CD4-positive, alpha-beta T cell treated with Interleukin-10 for 1 hour (primary cell): ENCODE measurements around the gene ARFGAP3.
A peak's percentile ranks its signal among the peaks of the same experiment; 100 is the strongest.
"Not testable (repeated sequence)": the region's sequence is repeated elsewhere in the genome, so short reads cannot be mapped to it uniquely, and the experiment has no call there.

ENCODE experiments used
- DNase-seq: peaks from one replicate; pipeline ENCODE4 v3.0.0-alpha.2; 2020

Gene ARFGAP3

DNA sequence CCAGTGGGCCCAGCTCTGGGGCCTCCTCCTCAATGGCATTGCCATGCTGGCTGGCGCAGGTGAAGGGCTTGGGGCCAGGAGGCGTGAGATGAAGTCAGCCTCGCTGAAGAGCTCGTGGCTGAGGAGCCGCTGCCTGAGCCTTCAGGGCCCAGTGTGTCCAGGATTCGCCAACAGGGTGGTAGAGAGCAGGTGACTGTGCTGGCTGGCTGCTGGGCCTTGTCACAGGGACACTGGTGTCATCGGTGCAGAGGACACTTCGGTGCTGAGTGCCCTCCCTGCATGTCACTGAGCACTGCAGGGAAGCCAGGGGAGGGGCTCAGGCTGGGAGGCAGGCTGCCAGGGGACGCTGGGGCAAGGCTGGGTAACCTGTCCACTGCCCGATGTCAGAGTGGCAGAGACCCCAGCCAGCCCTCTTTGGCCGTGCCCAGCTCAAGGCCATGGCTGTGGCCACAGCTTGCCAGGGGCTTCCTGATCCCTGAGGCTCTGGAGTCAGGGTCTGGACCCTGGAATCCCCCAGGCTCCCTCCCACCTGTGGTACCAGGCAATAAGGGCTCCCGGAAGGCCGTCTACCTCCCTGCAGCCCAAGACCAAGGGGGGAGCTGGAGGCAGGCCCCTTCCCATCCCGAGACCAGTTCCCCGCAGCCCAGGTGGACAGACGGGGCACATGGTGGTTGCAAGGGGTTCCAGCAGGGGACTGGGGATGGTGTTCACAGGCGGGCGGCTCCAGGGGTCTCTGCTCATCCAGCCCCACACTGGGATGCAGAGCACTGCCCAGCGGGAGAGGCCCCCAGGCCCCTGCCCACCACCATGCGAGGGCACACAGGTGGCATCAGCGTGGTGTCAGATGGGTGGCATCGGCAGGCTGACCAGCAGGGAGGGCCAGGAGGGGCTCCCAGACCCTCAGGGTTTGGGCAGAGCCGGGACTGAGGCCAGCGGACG lies 63.9 kb downstream of the ARFGAP3 start:
- no peak for DNase-seq

DNA sequence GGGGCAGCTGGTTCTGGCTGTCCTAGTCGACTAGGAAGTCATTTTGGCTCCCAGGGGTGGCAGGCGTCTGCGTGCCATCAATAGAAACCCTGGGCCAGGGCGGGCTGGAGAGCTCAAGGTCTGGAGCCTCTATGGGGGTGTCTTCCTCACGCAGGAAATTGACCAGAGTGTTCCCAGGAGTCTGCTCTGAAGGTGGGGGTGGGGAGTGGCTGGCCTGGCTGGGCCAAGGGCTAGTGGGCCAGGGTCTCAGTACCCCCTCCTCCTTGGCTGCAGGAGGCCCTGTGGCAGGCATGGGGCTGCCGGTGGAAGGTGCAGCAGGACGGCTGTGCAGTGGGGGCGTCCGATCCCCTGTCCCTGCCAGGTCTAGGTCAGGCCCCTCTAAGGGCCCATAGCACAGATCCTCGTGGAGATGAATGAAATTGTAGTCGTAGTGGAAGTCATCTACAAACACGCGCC lies 64.6 kb downstream of the ARFGAP3 start:
- no peak for DNase-seq

DNA sequence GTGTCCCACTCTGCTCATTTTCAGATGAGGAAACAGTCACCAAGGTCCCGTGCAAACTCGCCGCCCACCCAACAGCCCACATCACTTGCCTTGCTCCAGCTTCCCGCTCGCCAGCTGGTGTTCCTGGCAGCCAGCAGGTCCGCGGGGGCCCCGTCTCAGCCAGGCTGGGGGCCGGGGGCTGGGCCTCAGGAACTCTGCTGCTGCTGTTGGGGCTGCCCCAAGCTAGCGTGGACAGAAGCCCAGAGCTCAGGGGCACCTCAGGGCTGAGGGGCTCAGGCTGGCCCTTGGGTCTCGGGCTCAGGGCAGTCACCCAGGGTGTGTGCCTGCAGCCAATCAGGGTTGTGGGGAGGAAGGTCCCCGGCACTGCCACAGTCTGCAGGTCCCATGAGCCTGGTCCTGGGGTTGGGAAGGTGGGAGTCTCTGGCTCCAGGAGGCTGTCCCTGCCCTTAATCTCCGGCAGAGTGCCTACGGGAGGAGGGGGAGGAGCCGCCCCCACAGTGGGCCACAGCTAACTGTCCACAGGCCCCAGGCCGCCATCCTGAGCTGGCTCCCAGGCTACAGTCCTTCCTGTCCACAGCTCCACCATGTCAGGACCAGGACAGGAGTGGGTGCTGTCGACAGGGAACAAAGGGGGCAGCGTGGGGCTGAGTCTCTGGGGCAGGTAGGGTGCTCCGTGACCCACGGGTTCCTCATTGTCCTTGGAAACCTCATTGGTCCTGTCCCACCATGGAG lies 65.2 kb downstream of the ARFGAP3 start:
- DNase-seq = no peak

DNA sequence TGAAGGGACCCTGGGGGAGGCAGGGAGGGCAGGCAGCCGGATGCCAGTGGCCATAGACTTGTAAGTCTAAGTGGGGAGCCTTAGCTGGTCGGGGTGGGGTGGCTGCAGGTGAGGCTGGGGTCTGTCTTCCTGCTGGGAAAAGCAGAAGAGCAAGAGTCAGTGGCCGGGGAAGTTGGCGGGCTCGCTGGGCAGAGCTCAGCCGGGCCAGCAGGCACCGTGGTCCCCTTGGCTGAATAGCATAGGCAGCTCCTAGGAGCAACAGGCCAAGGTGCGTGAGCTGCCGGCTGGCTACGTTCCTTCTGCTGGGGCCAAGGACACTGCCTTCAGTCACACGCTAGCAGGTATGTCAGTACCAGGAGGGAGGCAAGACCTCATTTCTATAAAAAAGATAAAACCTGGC lies 68.6 kb downstream of the ARFGAP3 start:
- DNase-seq = no peak

DNA sequence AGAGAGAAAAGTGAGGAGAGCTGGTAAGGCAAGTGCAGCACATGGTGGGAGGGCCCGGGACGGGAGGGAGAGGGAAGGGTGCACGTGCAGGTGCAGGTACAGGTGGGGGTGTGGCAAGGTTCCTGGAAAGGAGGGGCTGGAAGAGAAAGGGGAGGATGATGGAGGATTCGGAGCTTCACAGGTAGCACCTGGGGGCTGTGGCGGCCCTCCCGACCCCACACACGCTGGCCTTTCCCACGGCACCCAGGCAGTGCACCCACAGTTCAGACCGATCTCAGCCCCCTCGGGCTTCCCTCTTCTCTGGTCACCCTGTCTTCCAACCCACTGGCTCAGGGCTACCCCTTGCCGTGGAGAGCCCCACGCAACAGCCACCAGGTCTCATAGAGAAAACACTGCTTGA lies 69.1 kb downstream of the ARFGAP3 start:
- no peak for DNase-seq

DNA sequence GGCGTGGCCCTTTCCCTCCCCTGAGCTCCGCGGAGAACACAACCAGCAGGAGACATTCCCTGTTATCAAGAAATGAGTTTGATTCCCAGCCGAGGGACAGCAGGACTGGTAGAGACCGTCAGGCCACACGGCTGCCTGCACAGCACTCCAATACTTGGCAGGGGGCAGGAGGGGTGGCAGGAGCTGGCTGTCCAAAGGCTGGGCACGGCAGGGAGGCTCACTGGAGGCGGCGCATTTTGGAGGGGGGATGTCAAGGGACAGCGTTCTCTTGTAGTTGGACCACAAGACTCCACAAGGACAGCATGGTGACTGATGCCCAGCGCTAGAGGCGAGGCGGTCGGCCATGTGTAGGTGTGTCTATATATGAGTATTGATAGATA lies 69.7 kb downstream of the ARFGAP3 start:
- no peak for DNase-seq

DNA sequence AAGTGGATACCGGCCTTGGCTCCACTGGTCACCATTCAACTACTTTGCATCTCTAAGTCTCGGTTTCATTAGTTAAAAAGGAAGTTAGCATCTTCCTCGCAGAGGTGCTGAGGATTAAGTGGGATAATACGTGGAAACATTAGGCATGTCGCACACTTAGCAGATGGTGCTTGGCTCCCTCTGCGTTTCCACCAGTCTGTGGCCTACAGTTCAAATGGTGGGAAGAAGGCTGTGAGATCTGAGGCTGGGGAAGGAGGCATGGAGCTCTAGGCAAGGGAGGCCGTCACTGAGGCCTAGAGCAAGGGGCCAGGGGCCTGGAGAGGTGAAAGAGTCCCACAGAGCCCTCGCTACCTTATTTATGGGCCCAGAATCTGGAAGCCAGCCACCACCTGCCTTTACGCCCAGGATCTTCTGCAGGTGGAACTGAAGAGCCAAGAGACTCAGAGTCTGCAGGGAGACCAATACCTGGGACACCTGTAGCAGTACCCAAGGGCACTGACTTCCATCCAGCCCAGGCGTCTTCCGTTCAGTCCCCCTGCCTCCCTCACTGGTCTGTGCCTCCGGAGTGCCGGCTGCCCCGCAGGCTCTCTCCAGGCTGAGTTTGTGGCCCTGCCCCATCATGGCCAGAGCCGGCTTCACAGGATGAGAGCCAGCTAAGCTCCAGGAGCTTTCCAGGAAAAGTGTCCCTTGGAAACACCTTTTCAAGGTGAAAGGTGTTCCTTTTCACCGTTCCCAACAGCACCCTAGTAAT lies 70.3 kb downstream of the ARFGAP3 start:
- no peak for DNase-seq

DNA sequence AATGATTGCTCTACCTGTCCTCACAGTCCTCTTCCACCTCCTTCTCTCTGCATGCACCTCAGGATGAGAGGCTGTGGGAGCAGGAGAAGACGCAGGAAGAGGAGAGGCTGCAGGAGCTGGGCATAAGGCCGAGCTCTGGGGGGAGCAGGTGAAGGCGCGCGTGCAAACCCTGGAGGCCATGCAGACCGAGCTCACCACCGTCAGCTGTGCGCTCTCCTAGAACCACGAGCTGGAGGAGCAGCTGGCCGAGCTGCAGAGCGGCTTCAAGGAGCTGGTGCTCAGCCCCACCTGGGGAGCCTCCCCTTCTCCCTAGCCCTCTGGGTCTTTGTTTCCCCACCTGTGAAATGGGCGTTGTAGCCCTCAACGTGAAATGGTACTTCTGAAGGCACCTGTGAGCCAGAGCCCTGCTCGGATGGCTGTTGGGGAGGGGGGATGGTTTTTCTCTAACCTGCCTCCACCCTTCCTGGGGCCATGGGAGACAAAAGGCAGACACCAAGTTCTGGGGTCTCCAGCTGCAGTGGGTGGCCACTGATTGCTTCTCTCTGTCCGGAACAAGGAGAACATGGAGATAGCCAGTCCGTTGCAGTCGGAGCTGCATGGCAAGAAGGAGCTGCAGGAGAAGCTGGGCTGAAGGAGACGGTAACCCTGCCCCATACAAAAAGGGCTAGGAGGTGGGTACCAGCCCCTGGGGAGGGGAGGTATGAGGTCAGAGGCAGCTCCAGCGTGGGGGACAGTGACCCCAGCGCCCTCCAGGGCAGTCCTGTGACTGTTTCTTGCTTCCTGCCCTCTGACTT lies 71.2 kb downstream of the ARFGAP3 start:
- no peak for DNase-seq

DNA sequence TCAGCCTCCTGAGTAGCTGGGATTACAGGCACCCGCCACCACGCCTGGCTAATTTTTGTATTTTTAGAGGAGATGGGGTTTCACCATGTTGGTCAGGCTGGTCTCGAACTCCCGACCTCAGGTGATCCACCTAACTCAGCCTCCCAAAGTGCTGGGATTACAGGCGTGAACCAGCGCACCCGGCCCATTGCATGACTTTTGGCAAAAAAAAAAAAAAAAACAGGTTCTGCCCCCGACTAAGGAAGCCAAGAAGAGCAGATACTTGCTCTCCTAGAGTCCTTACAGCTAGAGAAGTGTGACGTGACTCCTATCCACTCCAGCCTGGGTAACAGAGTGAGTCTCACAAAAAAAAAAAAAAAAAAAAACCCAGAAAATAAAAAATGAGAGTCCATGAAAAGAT lies 74.8 kb downstream of the ARFGAP3 start:
- DNase-seq = not testable (repeated sequence)

DNA sequence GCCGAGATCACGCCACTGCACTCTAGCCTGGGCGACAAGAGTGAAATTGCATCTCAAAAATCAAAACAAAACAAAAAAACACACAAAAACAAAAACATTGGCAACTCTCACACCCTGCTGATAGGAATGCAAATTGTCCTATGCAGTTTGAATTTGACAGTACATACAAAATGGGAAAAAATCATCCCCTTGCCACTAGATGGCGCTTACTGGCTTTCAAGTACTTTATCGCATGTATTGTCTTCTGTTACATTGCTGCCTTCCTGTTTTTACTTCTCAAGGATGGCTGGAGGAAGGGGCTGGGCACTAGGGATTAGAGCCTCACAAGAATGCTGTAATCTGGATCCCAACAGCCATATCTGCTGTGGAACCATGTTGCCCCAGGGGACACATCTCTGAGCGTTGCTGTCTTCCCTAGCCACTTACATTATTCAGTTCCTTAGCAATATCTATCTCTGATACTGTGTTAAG lies 77.0 kb downstream of the ARFGAP3 start:
- peak; percentile 73 for DNase-seq

DNA sequence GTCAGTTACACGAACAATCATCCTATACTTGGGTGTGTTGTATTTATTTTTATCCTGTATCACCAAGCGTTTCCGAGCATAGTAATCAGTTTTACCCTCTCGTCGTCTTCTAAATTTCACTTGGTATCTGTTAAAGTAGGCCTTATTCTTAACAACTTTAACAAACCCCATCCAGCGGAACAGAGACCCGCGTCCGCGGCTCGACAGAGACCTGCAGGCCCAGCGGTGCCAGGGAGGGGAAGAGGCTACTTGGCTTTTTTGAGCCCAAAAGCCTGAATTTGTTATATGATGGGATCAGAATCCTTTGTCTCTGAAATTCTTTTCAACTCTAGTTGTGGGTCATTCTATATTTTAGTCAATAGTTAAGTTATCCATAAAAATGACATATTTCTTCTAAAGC lies 79.9 kb downstream of the ARFGAP3 start:
- no peak for DNase-seq

DNA sequence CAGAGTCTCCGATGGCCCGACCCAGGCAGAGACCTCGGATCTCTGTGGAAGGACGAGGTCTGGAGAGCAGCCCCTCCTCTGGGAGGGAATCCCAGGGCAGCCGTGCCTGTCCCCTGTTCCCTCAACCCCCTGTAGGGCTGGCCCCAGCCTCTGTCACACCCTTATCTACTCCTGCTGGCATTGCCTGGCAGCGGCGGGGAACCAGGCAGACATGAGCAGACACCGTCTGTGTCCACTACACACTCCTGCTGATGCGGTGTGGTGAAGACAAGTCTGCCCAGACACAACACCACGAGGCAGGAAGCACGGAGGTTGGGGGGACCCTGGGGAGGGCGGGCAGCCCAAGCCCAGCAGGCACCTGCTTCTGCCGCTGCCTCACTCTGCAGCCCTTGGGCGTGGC lies 83.9 kb downstream of the ARFGAP3 start:
- DNase-seq = no peak

DNA sequence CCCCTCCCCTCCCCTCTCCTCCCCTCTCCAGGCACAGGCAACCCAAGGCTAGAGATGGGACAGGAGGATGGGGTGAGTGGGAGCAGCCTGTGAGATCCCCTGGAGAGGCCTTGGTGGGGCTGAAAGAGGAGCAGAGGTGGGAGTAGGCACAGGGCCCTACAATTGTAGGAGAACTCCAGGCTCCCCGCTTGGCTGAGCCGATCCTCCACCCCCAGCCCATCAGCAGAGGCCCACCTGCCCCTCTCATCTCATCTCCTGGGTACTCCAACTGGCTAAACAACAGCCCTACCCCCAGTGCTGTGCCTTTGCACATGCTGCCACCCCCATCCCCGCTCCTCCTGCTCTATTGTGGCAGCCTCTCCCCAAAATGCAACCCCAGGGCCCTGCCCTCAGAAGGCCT lies 84.4 kb downstream of the ARFGAP3 start:
- no peak for DNase-seq

DNA sequence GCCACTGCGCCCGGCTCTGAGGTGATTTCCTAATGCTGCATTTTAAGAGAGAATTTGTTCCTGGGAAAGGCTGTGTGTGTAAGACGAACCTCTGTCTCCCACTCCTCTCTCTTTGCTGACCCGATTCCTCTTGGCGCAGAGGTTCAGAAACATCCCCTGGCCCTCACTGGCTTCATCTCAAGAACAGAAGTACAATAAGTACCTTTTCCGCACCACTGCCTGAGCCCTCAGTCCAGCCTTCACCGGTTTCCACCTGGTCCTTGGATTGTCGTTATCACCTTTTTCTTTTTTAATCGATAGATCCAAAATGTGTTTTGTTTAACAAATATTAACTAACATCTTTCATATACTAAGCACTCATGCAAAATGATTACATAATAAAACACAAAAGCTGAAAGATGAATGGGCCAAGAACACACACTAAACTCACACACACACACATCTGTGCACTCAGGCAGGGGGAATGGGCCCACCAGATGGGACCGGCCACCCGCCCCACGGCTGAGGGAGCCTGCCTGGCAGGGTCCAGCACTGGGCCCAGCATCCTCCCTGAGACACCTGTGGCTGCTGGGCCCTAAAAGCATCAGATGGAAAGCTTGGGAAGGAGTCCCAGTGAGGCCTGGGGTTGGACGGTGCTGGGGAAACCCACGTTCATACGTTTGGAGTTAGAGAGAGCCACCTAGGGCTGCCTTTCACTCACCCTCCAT lies 86.0 kb downstream of the ARFGAP3 start:
- no peak for DNase-seq

DNA sequence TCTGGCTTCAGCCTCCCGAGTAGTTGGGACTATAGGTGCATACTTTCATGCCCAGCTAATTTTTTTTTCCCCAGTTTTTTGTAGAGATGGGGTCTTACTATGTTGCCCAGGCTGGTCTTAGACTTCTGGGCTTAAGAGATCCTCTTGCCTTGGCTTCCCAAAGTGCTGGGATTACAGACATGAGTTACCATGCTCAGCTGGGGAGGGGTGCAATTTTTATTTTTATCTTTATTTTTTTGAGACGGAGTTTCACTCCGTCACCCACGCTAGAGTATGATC lies 86.7 kb downstream of the ARFGAP3 start:
- DNase-seq = no peak

DNA sequence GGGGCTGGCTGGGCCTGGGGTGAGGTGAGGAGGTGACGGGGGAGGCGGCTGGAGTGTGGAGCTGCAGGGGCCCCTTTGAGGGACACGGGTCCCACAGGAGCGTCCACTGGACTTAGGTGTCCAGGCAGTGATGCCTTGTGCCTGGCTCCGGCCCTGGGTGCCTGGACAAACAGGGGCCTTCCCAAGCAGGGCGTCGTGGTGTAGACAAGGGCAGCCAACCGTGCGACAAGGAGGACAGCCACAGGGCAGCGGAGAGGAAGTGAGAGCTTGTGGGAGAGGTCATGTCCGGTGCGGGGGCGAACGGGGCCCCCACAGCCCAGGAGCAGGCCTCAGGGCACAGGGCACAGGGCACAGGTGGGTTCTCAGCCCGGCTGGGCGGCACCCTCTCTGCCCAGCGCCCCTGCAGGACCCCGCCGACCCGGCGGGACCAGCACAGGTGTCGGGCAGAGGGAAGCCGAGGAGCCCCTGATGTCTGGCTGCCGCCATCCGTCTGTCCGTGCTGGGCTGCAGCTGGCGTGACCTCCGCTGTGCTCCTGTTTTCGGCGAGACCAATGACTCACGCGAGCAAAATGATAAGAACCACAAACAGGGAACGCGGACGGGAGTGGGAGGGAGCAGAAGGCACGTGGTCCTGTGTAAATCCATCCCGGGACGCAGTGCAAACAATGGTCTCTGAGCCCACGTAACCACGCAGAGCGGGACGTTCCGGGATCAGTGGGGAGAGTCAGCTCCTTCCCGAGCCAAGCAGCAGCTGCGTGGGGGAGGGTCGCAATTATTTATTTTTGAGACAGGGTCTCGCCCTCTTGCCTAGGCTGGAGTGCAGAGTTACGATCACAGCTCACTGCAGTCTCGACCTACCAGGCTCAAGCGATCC lies 87.3 kb downstream of the ARFGAP3 start:
- no peak for DNase-seq

DNA sequence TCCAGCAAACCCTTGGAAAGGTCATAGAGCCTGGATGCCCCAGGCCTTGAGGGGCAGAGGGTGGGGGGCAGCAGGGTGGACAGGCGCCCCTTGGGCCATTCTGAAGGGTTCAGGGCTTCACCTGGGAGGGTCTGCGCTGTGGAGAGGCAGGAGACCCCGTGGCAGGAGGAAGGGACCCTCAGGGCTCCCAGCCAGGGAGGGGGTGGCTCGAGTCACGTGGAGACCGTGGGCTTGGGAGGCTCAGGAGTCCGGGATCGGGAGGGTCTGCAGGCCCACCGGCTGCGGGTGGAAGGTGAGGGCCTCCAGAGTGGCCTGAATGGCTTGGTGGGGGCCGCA lies 87.9 kb downstream of the ARFGAP3 start:
- DNase-seq = no peak

DNA sequence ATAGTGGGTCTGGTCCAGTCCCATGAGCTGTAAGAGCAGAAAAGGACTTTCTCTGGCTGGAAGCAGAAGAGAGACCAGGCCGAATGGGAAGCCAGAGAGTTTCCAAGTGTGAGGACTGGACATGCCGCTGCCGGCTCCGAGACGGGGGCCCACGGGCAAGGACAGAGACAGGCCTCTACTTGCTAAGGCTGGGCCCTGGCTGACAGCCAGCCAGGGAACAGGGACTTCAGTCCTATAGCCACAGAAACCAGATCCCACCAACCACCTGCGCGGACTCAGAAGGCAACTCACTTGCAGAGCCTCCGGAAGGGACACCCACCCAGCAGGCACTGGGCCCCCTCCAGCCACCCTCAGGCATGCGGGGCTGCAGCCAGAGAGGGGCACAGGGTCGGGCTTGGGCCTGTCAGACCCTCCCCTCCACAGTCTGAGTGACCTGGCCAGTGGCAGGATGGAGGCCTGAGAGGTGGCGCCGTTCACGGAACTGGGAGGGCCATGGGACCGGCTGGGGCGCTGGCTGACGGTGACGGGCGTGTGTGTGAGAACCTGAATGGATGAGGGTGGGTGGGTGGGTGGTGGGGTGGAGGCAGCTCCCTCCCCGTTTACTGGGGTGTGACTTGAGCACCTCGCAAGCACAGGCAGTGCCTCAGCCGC lies 88.6 kb downstream of the ARFGAP3 start:
- DNase-seq = no peak

DNA sequence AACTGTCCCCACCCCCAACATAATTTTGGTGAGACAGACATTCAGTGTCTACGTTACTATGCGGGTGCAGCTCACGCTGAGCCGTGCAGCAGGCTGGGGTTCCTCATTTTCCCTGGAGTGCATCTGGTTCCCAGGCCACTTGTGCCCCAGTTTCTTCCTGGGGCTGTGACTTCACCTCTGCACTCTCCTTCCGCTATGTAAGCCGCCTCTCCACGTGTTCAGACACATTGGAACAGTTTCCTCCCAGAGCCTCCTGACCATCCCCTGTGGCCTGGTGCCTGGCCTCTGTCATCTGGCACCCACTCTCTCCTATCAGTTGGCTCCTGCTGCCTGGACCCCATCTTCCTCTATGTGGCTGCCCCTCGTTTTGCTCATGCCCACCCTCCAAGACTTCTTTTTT lies 90.2 kb downstream of the ARFGAP3 start:
- no peak for DNase-seq

DNA sequence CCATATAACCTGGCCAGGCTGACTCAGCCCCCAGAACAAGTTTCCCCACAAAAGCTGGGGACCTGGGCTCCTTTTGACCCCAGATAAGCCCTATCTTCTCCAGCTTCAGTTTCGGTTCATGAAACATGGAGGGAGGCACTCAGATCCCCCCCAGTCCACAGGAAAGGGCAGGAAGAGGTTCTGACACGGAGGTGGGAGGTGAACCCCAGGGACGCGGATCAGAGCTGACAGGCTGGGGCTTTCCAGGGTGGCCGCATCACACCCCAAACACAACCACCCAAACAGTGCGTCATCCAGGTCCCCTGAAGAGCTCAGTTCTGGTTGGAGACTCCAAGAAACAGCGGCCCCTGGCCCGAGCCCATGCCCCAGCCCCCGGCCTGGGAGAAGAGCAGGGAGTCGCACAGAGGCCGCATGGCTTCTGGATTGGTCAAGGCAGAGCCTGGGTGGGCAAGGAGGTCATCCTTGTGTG lies 92.1 kb downstream of the ARFGAP3 start:
- DNase-seq = no peak
